SK-N-DZ (cell line): ENCODE data around the gene ATRN.

ENCODE experiments used
- DNase-seq: peaks from one replicate; pipeline ENCODE4 v3.0.0-alpha.2; 2015; ENCODE audit warnings: low spot score

The ATRN gene

DNA sequence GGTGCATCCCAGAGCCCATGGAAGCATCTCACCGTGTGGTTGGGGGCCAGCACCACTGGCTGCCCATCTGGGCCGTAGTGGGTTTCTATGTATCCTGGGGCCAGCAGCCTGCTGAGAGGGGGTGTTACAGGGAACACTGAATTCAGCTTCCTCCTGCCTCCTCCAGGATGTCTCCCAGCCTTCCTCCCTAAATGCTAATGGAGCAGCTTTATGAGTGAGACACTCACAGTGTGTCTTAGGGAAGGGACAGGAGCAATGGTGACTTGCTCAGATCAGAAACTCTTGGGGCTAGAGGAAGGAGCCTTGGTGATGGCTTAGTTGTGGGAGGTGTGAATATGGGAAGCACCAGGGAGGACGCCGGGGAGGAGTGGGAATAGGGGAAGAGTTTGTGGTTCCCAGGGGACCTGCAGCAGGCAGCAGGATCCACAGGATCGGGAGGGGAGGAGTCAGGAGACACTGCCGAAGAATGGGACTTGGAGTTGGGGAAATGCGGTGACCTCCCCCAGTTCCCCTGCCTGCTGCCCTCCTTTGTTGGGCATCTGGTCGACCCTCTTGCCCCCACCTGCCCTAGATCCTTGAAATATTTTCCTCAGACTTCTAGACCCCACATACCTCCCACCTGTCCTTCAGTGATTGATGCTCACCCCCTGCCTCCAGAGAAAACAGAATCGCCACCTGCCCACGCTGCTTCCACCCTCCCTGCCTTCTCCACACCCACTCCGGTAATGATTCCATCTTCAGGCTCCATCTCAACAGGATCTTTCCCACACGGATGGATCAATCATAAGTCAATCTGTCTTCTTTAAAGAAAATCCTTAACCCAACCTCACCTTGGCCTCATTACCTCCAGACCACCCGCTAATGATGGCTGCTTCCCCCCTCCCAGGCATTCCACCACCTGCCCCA is 204.4 kb downstream of the ATRN start:
- no peak for DNase-seq

GRCh38 chr20:3677733-3678132 is 206.9 kb downstream of the ATRN start:
- DNase-seq = no peak

DNA sequence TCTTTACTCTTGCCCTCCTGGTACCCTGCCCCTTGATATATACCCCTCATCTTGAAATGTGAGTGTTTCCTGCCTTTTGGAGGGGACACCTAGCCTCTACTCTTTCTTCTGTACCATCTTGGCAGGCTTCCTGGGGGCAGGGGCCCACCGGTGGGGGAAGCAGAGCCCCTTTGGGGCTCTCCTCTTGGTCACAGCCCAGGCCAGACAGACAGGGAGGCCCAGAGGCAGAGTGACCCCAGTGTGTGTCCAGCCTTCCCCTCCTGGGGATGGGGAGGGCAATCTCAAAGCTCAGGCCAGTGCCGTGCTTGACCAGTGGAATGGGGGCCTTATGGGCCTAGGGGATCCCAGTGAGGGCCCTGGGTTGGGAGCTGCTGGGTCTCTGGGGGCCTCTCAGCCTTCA is 207.4 kb downstream of the ATRN start:
- no peak for DNase-seq

DNA sequence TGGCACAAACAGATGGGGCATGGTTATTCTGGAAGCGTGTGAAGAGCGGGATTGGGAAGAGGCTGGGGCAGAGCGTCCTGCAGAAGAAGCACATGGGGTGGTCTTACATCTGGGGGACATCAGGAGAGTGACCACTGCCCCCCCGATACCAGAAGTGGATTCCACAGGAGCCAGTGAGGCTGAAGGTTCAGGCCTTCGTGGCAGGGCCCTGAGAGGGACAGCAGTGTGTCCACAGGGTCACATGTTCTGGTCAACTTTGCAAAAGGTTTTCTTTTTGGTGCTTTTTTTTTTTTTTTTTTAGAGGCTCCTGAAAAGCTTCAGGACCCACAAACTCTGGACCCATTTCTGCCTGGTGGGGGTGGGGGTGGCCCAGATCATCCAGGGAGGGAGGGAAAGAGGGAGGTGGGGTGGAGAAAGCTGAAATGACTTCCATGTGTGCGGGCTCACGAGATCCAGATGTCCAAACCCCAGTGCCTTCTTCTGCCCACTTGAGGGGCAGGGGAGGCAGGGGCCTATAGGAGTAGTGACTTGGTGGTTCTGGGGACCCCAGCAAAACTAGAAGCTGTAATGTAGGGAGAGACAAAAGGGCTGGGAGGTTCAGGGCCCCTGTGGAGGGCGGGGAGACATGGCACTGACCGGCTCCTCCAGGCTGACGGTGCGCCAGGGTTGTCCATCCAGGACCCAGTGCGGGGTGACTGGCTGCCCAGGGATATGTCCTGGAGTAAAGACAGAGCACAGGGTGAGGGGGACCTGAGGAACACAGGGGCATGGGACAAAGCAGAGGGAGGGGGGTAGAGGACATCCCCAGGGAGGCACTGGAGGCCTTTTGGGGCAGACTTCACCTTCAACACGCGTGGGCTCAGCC is 208.3 kb downstream of the ATRN start:
- no peak for DNase-seq

- no peak for DNase-seq
Observed at GRCh38 chr20:3679749-3680700, 209.2 kb downstream of the ATRN start.

DNA sequence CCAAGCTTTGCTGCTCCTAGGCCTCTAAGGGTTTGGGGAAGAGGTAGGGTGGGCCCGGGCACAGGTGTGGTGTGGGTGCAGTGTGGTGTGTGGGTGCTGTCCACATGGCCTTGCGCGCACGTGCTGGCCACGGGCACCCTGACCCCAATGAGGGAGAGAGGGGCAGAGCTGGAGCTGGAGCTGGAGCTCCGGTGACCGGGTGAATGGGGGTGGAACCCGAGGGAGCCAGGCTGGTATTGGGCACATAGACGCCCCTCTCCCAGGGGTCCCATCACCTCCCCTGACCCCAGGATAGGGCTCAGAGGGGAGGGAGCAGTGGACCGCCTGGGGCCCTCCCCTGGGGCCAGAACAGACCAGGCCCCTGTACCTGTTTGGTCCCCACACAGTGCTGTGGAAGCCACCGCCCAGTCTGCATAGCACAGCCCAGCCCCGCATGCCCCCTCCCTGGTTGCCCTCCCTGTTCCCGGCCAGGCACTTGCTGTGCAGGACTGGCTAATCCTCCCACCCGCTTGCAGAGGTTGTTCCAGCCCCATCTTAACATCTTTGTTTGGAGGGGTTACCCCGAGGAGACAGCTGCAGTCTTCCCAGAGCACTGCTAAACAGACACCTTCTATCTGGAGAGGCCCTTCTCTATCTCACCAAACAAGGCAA is 210.0 kb downstream of the ATRN start:
- DNase-seq = no peak

DNA sequence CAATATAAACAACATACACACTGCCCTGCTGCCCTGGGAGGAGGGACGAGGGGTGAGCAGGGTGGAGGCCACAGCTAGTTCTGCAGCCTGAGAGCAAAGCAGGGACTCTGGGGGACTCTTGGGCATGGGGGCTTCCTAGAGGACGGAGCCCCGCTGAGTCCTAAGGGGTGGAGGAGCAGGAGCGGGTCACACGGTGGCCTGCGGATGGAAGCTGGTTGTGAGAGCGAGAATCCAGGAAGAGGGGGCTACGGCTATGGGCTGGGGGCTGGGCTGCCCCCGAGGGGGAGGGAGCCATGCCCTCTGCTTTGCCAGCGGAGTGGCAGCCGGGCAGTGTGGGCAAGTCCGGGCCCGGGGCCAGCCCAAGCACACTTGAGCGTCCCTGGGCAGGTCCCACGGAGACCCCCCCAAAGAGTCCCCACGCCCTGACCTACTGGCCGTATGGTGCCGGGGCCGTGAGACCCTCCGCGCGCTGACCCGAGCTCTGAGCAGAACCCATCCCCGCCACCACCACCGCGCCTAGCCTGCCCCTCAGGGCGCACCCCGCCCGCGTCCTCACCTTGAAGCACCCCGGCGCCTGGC is 210.6 kb downstream of the ATRN start:
- DNase-seq = no peak

- no peak for DNase-seq
Observed at GRCh38 chr20:3681931-3682781, 211.3 kb downstream of the ATRN start, which contains the start of gene ADAM33. Gene ADAM33, minus strand, starts transcription at chr20:3682010. Its CDS starts 6 bp downstream, at chr20:3682004.

DNA sequence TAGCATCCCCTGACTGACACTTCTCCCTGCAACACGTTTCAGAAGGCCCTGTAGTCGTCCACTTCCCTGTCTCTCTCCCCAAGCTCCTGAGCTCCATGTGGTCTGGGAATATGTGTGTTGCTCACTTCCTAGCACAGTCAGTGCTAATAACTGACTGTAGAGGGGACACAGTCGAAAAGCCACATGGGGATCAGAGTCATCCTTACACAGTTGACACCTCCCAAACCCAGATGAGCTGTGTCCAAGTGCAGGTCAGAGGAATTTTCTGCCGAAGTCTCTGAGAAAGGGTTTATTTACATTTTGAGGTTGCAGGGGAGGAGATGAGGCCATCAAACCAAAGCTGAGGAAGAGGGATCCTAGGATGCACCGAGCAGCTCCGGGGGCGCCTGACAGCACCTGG is 214.5 kb downstream of the ATRN start:
- no peak for DNase-seq

- DNase-seq = no peak
Observed at GRCh38 chr20:3686421-3686820, 215.6 kb downstream of the ATRN start.

DNA sequence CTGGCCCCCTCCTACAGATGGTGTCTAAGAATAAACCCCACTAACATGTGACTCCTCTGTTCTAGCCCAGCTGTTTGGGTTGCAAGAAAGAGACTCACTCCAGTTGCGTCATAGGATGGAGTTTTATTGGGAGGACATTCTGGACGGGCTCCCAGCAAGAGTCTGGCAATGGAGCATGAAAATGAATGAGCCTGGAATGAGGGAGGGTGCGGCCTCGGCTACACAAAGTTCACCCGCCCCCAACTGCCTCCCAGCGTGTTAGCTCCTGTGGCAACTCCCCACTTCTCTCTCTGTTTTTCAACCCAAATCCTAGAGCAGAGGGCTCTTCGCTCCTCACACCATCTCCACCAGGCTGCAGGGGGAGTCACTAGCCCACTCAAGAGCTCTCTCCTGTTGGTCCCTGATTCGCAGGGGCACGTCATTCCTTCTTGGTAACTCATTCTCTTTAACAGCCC is 216.1 kb downstream of the ATRN start:
- DNase-seq = no peak

GRCh38 chr20:3687655-3688054 is 216.8 kb downstream of the ATRN start:
- DNase-seq = no peak

- DNase-seq = no peak
Observed at GRCh38 chr20:3689978-3690377, 219.2 kb downstream of the ATRN start.

- no peak for DNase-seq
Observed at GRCh38 chr20:3690413-3690812, 219.6 kb downstream of the ATRN start.

DNA sequence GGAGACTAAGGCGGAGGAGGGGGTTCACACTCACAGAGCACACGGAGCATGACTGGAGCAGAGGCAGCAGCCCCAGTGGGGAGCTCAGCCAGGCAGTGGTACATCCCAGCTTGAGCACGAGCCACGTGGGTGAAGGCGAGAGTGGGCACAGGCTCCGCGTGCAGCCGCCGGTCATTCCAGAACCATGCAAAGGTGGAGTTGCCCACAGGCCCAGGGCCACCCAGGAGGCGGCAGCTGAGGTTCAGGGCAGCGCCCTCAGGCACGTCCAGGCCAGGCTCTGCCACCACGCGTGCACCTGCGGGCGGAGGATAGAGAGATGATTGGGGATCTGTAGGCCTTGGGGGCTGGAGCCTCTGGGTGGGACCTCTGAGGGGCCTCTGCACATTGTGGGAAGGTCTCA is 220.5 kb downstream of the ATRN start:
- no peak for DNase-seq

DNA sequence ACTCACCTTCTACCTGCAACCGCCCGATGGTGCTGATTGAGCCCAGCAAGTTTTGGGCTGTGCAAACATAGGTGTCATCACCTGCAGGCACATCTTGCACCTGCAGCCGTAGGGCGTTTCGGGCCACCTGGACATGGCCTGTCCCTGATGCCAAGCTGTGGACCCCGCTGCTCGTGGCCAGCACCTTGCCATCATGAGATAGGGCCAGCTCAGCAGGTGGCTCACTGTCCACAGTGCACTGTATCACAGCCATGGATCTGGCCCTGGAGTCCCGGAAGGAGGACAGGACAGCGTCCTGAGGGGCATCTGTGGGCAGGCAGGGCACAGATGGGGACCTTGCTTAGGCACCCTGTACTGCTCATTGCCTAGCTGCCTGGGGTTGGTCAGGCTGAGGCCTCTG is 221.1 kb downstream of the ATRN start:
- DNase-seq = no peak

- DNase-seq = no peak
Observed at GRCh38 chr20:3692706-3693294, 222.0 kb downstream of the ATRN start.

DNA sequence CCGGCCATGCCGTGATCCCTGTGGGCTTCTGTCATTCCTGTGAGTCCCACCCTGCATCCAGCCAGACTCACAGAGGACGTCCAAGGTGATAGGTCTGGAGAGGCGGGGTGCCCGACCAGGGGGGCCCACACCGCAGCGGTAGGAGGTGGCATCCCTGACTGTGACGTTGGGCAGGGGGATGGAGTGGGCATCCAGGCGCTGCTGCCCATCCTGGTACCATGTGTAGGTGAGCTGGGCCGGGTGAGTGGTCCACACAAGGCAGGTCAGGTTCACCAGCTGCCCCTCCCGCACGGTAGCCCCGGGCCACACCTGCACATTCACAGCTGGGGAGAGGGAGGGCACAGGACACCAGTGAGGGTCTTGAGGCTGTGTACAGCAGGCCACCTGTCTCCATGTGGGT is 222.6 kb downstream of the ATRN start:
- no peak for DNase-seq

- DNase-seq = no peak
Observed at GRCh38 chr20:3694864-3695263, 224.0 kb downstream of the ATRN start.
